GM23338 (cell line): ENCODE data around the gene BCL2L2.

ENCODE experiments used
- CREB1 ChIP-seq: fragments of 250-450 bp; sonication (Bioruptor Pico); IDR thresholded peaks from 2 replicates; pipeline ENCODE4 v1.5.0; 2020; ENCODE audit warnings: low read depth, mild to moderate bottlenecking, moderate library complexity
- CTCF ChIP-seq, 2 experiments: fragments of 200-600 bp in 1 of 2; sonication (generic) in 1 of 2; conservative IDR thresholded peaks; 2 replicates each; pipeline versions ENCODE4 v1.5.1 to v1.6.1; 2016 to 2017; ENCODE audit warnings: antibody characterized with exemption in 2 of 2, low read depth in 2 of 2, mild to moderate bottlenecking in 2 of 2, moderate library complexity in 1 of 2
- ETS1 ChIP-seq: IDR thresholded peaks from 2 replicates; pipeline ENCODE4 v1.6.1; 2016; ENCODE audit warnings: antibody characterized with exemption
- EZH2 ChIP-seq: fragments of 200-600 bp; sonication (generic); IDR thresholded peaks from one replicate; pipeline ENCODE4 v1.8.0; 2017; ENCODE audit warnings: antibody characterized with exemption, mild to moderate bottlenecking, low read depth; ENCODE audit not compliant: unreplicated experiment
- EZH2phosphoT487 ChIP-seq: fragments of 200-600 bp; sonication (generic); IDR thresholded peaks from one replicate; pipeline ENCODE4 v1.8.1; 2018; ENCODE audit warnings: antibody characterized with exemption; ENCODE audit not compliant: unreplicated experiment
- JUNB ChIP-seq: IDR thresholded peaks from one replicate; pipeline ENCODE4 v1.6.1; 2016; ENCODE audit warnings: antibody characterized with exemption; ENCODE audit not compliant: unreplicated experiment
- POLR2AphosphoS5 ChIP-seq: IDR thresholded peaks from 2 replicates; pipeline ENCODE4 v1.6.1; 2016; ENCODE audit warnings: antibody characterized with exemption, low read depth
- REST ChIP-seq: IDR thresholded peaks from one replicate; pipeline ENCODE4 v1.6.1; 2018; ENCODE audit warnings: antibody characterized with exemption; ENCODE audit not compliant: unreplicated experiment
- STAT1 ChIP-seq: IDR thresholded peaks from one replicate; pipeline ENCODE4 v1.6.1; 2016; ENCODE audit warnings: antibody characterized with exemption; ENCODE audit not compliant: unreplicated experiment
- ZNF331 ChIP-seq: fragments of 250-450 bp; sonication (Bioruptor Pico); IDR thresholded peaks from 2 replicates; pipeline ENCODE4 v1.5.0; 2020; ENCODE audit warnings: low read depth, mild to moderate bottlenecking, moderate library complexity
- ZNF462 ChIP-seq: fragments of 250-450 bp; sonication (Bioruptor Pico); IDR thresholded peaks from 2 replicates; pipeline ENCODE4 v1.5.0; 2020; ENCODE audit warnings: mild to moderate bottlenecking, moderate library complexity

DNA sequence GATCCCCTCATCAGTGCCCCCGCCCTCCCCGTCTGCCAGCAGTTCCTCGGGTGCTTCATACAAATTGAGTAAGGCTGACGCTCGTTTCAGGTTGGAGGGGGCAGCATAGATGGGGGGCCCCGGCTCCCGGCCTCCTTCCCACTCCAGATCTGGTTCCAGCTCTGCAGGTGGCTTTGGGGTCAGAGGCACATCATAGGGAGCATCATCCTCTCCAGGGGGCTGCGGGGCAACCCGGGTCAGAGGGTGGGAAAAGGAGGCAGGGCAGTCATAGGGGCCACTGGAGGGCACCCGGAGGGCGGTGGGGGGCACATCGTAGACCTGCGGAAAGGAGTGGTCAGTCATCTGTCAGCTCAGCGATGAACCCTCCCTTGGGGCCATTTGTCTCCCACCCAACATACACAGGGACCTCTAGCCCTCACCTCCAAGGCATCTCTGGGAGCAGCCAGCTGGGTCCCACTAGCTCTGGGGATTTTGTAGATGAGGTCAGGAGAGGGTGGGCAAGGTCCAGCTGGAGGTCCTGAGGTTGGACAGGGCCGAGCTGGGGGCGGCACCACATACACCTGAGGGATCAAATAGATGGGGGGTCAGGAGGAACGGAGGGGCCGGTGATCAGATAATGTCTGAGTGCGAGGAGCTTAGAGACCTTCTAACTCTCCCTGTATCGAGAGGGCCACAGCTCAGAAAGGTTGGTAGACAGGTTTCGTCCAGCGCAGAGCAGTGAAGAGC, 53.3 kb downstream of the BCL2L2 start:
- TF ChIP-seq EZH2 (no peak), POLR2AphosphoS5 (no peak), CREB1 (CRISPR knock-in tag) (no peak), CTCF (conservative IDR thresholded peaks at IDR 0.05; ENCODE audit: low read depth in 2 of 2) (no peak), REST (no peak), ETS1 (no peak), EZH2phosphoT487 (no peak), JUNB (no peak), STAT1 (no peak), ZNF331 (CRISPR knock-in tag) (no peak), ZNF462 (no peak)
